GM18526 (cell line): ENCODE measurements around the gene KDM6A.

ENCODE experiments used
- POLR2A ChIP-seq: IDR thresholded peaks from 3 replicates; pipeline ENCODE4 v1.6.1; 2011; ENCODE audit not compliant: insufficient read length; ENCODE audit errors: extremely low read depth

KDM6A gene

DNA sequence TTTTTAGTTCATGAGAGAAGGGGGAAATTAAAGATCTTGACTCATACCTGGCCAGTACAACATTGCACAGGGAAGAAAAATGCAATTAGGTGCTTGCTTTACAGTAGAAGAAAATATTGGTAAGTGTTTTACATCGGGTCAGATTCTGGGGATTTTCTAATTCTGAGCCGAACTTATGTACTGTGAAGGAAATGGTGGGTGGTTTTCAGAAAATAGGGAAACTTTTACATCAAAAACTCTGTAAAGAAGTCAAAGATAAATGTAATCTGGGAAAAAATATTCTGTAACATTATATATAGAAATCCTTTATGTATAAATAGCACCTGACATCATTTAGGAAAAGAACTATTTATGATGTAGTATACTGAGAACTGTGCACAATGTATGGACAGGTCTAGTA lies 75.4 kb downstream of the KDM6A start:
- no peak for TF ChIP-seq POLR2A

DNA sequence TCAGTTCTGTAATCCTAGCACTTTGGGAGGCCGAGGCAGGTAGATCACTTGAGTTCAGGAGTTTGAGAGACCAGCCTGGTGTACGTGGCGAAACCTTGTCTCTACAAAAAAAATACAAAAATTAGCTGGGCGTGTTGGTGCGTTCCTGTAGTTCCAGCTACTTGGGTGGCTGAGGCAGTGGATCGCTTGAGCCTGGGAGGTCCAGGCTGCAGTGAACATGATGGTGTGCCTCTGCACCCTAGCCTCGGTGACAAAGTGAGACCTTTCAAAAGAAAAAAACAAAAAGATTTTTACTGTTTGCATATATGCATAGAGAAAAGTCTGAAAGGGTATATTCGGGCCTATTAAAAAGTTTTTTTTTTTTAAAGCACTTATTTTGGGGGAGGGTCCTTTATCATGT lies 76.1 kb downstream of the KDM6A start:
- TF ChIP-seq POLR2A: no peak

DNA sequence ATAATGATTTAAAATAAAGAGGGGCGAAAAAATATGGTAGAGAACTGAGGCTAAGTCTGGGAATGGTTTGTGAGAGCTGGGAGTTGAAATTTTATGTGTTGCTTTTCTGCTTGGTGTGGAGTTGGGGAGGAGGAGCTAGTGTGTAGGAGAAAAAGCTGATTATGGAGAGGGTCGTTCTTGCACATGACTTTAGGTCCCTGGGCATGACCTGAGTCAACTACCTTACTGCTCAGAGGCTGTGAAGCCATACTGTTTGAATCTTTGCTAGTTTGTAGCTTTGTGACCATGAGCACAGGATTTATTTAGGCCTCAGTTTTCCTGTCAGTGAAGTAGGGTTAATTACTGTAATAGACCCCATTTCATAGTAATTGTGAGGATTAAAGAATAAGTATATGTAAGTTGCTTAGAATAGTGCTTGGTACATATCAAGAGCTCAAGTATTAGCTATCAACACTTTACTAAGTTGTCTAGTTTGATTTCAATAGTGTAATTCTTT lies 78.6 kb downstream of the KDM6A start:
- no peak for TF ChIP-seq POLR2A

DNA sequence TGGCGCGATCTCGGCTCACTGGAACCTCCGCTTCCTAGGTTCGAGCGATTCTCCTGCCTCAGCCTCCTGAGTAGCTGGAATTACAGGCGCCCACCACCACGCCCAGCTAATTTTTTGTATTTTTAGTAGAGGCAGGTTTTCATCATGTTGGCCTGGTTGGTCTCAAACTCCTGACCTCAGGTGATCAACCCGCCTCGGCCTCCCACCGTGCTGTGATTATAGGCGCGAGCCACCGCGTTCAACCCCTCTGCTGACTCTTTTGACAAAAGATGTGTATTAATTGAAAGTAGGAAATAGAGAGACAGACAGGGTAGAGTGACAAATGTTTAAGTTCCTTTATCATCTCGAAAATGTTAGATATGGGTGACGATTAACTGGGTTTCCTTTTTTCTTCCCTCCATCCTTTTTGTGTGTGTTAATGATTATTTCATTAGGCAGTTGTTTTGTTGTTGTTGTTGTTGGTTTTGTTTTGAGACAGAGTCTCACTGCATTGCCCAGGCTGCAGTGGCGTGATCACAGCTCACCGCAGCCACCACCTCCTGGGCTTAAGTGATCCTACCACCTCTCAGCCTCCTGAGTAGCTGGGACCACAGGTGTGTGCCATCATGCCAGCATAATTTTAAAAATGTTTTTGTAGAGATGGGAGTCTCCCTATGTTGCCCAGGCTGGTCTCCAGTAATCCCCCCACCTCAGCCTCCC lies 79.5 kb downstream of the KDM6A start:
- TF ChIP-seq POLR2A: no peak

DNA sequence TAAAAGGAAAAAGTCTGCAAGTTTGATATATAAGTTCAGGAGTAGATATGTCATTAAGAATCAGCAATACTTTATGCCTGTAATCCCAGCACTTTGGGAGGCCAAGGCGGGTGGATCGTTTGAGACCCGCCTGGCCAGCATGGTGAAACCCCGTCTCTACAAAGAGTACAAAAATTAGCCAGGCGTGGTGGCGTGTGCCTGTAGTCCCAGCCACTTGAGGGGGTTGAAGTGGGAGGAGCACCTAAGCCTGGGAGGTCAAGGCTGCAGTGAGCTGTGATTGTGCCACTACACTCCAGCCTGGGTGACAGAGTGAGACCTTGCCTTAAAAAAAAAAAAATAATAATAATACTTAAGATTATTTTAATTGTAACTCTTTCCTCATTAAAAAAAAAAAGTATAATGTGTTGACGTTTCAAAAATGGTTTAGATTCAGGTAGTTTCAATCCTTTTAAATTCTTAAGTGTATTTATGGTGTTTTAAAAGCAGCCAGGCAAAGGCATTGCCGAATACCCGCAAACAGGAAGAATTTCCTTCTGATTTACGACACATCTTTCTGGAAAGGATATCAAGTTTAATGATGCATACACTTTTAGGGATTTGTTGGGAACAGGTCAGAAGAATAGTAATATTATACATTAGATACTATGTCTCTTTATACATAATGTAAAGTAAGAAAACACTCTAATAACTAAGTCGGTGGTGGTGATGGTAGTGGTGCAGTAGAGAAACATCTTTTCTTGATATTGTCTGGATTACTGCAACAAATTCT lies 80.9 kb downstream of the KDM6A start:
- no peak for TF ChIP-seq POLR2A

DNA sequence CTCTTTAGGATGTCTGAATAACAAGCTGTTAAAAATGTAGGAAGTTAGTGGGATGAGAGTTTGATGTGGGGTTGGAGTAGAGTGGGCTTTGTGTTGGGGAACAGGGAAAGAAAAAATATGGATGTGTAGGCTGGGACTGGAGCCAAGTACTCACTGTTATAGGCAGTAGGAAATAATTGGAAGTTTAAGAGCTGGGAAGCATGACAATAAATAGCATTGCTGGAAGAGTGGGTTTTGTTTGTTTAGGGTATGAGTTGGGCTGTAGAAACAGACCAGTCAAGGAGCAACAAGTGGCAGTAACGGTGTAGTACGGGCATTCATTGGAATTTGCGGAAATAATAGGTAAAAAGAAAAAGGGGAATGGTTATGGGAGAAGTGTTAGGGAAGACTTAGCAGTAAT lies 81.6 kb downstream of the KDM6A start:
- no peak for TF ChIP-seq POLR2A

DNA sequence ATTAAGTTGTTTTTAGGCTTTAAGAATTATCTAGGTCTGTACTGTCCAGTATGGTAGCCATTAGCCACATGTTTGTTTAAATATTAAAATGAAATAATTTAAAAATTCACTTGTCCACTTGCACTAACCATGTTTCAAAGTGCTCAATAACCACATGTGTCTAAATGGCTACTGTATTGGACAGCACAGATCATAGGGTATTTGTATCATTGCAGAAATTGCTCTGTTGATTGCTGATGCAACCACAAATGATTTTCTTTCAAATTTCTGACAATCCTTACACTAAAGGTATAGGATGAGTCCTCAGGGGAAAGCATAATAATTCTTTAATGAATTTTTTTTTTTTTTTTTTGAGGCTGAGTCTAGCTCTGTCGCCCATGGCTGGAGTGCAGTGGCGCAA lies 84.9 kb downstream of the KDM6A start:
- TF ChIP-seq POLR2A: no peak

DNA sequence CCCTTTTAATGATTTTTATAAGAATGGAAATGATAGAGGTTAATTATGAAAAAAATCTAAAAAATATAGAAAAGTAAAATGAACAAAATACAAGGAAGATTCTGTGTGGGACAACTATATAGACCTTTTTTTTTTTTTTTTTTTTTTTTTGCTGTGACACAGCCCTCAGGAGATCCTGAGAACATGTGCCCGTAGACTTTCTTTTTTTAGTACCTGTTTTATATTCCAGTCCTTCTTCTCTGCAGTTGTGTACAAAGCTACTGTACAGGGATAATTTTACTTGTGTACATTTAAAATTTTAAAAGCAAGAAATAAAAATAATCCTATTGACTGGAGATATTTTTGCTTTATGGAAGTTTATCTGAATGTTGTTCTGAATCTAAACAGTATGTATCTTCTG lies 85.5 kb downstream of the KDM6A start:
- no peak for TF ChIP-seq POLR2A

DNA sequence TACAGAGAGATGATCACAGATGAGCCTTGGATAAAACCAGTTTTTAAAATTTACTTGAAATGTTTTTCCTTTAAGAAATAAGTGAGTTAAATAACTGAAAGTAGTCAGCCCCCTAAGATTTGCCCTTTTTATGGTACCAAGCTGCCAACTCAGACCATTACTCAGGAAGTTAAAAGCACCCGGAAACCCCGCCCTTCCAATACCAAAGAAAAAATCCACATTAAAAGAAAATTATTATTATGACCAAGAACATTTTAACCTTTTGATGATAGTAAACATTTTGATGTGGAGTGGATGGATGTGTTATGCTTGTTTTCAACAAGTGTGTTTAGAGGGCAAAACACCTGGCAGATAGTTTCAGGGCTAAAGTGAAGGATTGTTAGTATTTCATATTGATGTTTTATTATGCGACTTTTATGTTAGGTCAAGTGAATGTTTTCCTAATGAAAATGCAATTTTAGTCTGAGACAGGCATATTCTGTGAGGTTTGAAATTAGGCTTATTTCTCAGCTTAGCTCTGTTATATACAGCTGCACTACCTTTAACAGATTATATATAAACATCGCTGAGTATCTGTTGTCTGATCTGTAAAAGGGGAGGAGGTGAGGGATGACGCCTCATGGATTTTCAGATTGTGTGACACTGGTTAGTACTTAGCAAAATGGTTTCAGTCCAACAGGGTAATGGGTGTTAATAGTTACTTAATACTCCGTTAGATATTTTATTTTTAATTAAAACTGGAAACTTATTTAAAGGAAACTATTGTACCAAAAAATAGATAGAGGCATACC lies 89.0 kb downstream of the KDM6A start:
- TF ChIP-seq POLR2A: no peak

DNA sequence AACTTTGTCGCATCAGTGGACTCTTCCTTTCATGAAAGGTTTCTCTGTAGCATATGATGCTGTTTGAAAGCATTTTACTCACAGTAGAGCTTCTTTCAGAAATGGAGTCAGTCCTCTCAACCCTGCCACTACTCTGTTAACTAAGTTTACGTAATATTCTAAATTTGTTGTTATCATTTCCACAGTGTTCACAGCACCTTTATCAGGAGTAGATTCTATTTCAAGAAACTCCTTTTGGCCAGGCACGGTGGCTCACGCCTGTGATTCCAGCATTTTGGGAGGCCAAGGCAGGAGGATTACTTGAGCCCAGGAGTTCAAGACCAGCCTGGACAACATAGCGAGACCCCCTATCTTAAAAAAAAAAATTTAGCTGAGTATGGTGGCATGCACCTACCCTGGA lies 90.0 kb downstream of the KDM6A start:
- no peak for TF ChIP-seq POLR2A

DNA sequence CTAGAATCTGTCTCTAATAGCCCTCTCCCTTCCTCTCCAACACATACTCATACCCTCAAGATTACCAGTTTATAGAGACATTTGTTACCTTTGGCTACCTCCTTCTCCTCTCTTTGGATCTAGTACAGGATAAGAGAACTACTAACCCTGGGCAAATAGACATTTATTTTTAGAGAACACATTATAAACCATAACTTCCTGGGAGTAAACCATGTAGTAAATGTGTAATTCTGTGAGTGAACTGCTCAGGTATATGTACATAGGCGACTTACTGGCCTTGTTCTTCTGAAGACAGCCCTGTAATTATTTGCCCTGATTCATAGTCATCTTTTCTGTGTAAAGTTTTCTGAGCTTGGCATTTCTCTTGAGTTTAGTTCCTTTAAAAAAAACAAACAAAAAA lies 94.2 kb downstream of the KDM6A start:
- no peak for TF ChIP-seq POLR2A

DNA sequence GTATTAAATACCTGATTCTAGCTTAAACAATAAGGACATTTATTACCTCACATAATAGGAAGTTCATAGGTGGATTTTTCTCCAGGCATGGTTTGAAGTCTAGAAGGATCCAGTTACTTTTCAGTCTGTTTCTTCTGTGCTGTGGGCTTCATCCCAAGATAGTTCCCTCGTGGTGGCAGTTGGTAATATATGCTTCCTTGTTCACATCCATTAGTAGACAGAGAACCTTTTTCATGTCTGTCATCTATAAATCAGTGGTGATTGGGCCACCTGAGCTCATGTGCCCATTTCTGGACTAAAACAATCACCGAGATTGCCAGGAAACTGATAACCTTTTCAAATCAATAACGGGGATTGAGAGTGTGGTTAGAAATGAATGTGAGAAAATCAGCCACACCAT lies 97.7 kb downstream of the KDM6A start:
- no peak for TF ChIP-seq POLR2A

DNA sequence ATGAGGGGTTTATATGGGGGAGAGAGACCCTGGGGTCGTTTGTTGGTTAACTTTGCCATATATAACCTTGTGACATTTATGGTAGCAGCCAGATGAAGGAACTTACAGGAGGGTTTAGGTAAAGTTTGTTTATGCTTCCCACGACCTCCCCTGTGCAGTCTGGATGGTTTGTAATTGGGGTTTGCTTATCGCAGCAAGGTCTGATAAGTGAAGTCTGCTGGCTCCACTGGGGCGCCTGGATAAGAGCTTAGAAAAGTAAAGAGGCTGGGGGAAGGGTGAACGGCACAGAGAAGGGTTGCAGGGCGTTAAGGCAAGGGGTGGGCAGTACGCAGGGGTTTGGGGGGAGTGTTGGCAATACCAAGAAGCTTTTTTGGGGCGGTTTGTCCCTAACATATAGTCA lies 98.7 kb downstream of the KDM6A start:
- TF ChIP-seq POLR2A: no peak

DNA sequence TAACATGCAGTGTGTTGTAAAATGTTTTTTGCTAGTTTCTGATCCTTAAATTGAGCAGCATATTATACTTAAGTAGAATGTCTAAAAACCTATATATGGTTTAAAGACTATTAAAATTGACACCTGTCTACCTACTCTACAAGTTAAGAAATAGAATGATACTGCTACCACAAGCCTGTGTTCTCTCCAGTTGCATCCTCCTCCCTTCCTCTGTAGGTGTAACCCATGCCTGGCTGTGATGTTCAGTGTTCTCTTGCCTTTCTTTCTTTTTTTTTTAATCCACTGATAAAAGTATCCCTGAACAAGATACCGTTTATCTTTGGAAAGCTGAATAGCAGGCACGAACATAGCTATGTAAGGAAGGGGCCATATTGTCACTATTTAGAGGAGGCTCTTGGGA lies 99.1 kb downstream of the KDM6A start:
- TF ChIP-seq POLR2A: no peak

DNA sequence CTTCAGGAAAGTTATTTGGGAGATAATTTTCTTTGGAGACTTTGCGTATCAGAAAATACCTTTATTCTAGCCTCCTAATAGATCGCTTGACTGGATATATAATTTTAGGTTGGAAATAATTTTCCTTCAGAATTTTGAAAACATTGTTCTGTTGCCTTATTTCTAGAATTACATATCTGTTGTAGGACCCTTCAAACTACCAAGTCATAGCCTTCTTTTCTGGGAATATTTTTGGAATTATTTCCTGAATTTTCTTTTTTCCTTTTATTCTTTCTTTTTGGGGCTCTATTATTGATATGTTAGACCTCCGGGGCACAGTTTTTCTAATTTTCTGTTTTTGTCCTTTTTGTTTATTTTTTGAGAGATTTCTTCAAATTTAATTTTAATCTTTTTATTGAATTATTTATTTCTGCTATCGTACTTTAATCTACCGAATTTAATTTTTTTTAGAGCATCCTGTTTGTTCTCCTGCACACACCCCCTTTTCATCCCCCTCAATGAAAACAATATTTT lies 100.5 kb downstream of the KDM6A start:
- no peak for TF ChIP-seq POLR2A

DNA sequence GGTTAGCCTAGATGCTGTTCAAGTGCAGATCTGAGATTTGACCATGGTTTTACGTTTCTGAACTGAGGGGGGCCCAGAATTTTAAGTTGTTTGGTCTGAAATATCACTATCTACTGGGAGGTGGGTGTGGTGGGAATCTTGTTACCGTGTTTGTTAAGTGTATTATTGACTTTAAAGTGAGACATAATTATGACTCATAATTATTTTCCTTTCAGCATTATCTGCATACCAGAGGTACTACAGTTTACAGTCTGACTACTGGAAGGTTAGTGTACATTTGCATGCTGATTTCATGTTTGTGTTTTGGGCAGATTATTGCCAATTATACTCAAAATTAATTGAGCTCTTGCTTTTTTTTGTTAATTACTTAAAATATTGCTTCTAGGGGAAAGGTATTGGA lies 101.5 kb downstream of the KDM6A start:
- TF ChIP-seq POLR2A: no peak
